Smooth muscle cell (in vitro differentiated cells): ENCODE measurements around the gene KCNQ1. TPM values are rescaled to one million over a fixed set of nuclear protein-coding genes. Genes with fewer than 3 reads are reported as not detected.

ENCODE experiments used
- DNase-seq: peaks from one replicate; lab custom pipeline; 2025; ENCODE audit not compliant: unreplicated experiment; lab: John Stamatoyannopoulos, UW
- H2AFZ ChIP-seq: fragments of 200-600 bp; sonication (generic); 2 replicates; pipeline ENCODE4 v1.6.0; 2016; ENCODE audit warnings: antibody characterized with exemption, low read depth, mild to moderate bottlenecking
- H3F3A ChIP-seq: fragments of 200-600 bp; sonication (generic); 2 replicates; pipeline ENCODE4 v1.6.0; 2017; ENCODE audit warnings: antibody characterized with exemption, low read depth
- H3K27ac ChIP-seq: fragments of 200-600 bp; sonication (generic); 2 replicates; pipeline ENCODE4 v1.5.1; 2016; ENCODE audit warnings: low read depth, mild to moderate bottlenecking
- H3K27me3 ChIP-seq: fragments of 200-600 bp; sonication (generic); 2 replicates; pipeline ENCODE4 v1.6.1; 2016; ENCODE audit warnings: low read depth, mild to moderate bottlenecking
- H3K36me3 ChIP-seq: fragments of 200-600 bp; sonication (generic); 2 replicates; pipeline ENCODE4 v1.5.1; 2016; ENCODE audit warnings: low read depth
- H3K4me1 ChIP-seq: fragments of 200-600 bp; sonication (generic); 2 replicates; pipeline ENCODE4 v1.5.1; 2016; ENCODE audit warnings: low read depth
- H3K4me2 ChIP-seq: fragments of 200-600 bp; sonication (generic); 2 replicates; pipeline ENCODE4 v1.6.0; 2016; ENCODE audit warnings: mild to moderate bottlenecking
- H3K4me3 ChIP-seq: fragments of 200-600 bp; sonication (generic); 2 replicates; pipeline ENCODE4 v1.5.1; 2016; ENCODE audit warnings: mild to moderate bottlenecking
- H3K79me2 ChIP-seq: fragments of 200-600 bp; sonication (generic); 2 replicates; pipeline ENCODE4 v1.6.0; 2016; ENCODE audit warnings: low read depth, mild to moderate bottlenecking
- H3K9ac ChIP-seq: fragments of 200-600 bp; sonication (generic); 2 replicates; pipeline ENCODE4 v1.6.0; 2016; ENCODE audit warnings: low read depth
- H3K9me3 ChIP-seq: fragments of 200-600 bp; sonication (generic); replicated peaks from 2 replicates; pipeline ENCODE4 v1.5.1; 2016; ENCODE audit warnings: low read depth
- H4K20me1 ChIP-seq: fragments of 200-600 bp; sonication (generic); 2 replicates; pipeline ENCODE4 v1.6.0; 2016; ENCODE audit warnings: low read depth
- CTCF ChIP-seq: fragments of 200-600 bp; sonication (generic); IDR thresholded peaks from 2 replicates; pipeline ENCODE4 v1.5.1; 2017; ENCODE audit warnings: borderline replicate concordance, mild to moderate bottlenecking, antibody characterized with exemption; ENCODE audit not compliant: insufficient read depth, poor library complexity, severe bottlenecking
- WGBS: methylation state at CpG from one replicate; pipeline ENCODE4 v1.1.7; 2016; ENCODE audit warnings: low lambda C conversion rate; 5-methylcytosine and 5-hydroxymethylcytosine counted together
- polyA plus RNA-seq: library from polyadenylated mRNA; unstranded; fragments of >200 nt; fragmentation: Nextera tagmentation; extraction: Ambion mirVana; gene quantifications from 2 replicates; pipeline ENCODE4 v1.2.1, GENCODE V29; 2016
- total RNA-seq: library from RNA; depleted of rRNA; stranded (reverse); fragments of >200 nt; gene quantifications from 2 replicates; pipeline ENCODE4 v1.2.3, GENCODE V29; 2014

Gene KCNQ1
- total and polyA plus RNA-seq, 2 experiments from 2014 or later, result 1.3 to 2.3 TPM

DNA sequence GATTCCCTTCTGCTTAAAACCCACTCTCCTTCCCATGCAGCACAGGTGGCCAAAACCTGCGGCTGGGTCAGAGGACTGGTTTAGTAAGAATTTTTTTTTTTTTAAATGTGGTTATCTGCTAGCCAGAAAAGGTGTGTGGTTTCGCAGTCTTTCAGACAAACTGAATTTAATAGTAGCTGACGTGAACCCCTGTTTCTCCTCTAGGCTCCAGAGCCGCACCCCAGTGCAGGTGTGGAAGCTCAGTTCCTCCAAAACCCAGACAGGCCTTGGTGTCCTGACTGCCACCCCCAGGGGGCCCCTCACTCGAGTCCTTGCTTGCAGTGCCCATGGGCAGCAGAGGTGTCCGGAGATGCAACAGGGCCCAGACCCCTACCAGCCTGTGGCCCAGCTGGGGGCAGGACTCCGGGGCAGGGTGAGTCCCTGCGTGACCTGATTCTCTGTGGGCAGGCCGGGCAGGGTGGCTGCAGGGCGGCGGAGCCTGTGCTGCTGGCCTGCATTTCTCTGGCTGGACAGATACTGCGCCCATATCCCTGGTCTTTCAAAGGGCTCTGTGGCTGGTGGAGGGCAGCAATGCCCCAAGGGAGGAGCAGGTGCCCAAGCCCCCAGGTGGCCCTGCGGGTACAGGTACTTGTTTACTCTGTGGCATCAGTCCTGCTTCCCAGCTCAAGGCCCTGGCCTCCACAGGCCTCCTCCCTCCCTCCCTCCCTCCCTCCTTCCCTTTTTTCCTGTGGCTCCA lies 15.2 kb downstream of the KCNQ1 start:
- 84% methylated on average over 13 of the region's 13 CpGs for WGBS
- Histone ChIP-seq H3K9ac (no peak overlapping the region), H3K79me2 (no peaks in the 10 kb centered on the region), H3K4me1 (no peaks in the 10 kb centered on the region), H3K4me3 (no peak overlapping the region), H4K20me1 (no peaks in the 10 kb centered on the region), H3K27me3 (peaks cover 8% of the 10 kb centered on the region), H3K4me2 (no peak overlapping the region), H3F3A (no peaks in the 10 kb centered on the region), H3K36me3 (no peaks in the 10 kb centered on the region), H2AFZ (no peak overlapping the region), H3K9me3 (no peaks in the 10 kb centered on the region), H3K27ac (no peak overlapping the region)
- TF ChIP-seq CTCF, result no peak
- DNase-seq, result no peak

DNA sequence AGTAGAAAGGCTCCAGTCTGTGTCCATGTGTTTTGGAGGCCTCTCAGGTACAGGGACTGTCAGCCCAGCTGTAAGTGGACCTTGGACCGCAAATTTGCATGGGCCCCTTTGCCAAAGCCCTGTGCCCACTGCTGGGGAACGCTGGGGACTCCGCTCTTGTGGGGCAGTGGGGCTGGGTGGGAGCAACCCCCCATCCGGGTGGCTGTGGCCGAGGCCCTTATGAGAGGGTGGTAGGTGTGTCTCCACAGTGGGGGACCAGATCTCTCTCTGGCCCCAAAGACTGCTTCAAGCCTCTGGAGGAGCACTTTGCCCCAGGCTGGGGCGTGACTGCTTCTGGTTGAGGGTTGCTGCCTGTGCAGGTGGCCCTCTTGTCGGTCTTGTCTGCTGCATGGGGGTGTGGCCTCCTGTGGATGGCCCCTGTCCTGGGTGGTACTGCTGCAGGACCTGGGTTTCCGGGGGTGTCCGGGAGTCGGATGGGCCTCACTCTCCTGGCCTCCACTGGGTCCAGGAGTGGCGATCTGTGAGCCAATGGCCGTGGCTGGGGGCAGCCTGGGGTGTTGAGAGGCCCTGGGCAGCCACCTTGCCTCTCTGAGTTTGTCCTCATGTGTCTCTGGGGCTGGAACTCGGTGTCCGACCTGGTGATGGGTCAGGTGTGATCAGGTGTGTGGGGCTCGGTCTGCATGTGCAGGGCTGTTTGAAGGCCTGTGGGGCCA lies 15.9 kb downstream of the KCNQ1 start:
- Histone ChIP-seq H3K4me1 (no peaks in the 10 kb centered on the region), H3K9me3 (no peaks in the 10 kb centered on the region), H3K4me3 (no peak overlapping the region), H3K79me2 (no peaks in the 10 kb centered on the region), H3K36me3 (no peaks in the 10 kb centered on the region), H2AFZ (no peak overlapping the region), H3K9ac (no peak overlapping the region), H3F3A (no peaks in the 10 kb centered on the region), H3K27me3 (peaks cover 8% of the 10 kb centered on the region), H3K27ac (no peak overlapping the region), H4K20me1 (no peaks in the 10 kb centered on the region), H3K4me2 (peak overlapping the region; percentile 28)
- no peak for DNase-seq
- no peak for TF ChIP-seq CTCF
- WGBS, result 83% methylated on average over 14 of the region's 15 CpGs

DNA sequence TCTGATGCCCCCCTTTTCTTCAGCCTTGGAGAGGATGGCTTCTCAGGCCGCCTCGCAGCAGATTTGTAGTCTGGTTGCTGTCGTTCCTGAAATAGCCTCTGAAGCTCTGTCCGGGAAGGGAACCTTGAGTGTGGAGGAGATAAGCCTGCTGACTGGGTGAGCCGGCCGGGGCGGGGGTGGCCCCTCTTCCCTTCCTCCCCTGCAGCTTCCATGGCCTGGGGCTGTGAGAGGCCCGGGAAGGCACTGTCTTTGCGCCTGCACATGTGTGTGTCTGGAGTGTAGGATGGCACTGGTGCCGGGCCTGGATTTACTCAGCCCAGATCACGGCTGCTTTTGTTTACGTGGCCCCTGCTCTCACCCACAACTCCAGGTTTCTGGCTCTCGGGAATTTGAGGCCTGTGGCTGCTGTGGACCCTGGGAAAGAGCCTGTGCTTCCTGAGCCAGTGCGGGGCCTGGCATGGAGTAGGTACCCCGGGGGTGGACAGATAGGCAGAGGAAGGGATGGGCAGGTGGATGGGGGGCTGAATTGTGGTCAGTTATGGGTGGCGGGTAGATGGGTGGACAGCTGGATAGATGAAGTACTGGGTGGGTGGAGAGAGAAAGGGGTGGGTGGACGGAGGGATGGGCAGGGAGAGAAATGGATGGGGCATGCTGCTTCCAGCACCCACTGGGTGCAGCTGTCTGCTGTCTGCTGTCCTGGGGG lies 16.6 kb downstream of the KCNQ1 start:
- 42% methylated on average over 16 of the region's 17 CpGs for WGBS

More for the DNA sequence above, 16.6 kb downstream of the KCNQ1 start:
- DNase-seq, result no peak
- H3K79me2 ChIP-seq, result no peaks in the 10 kb centered on the region
- H3K27ac ChIP-seq, result no peak overlapping the region
- H3K4me2 ChIP-seq, result peak overlapping the region; percentile 28
- no peak overlapping the region for H2AFZ ChIP-seq
- no peak for TF ChIP-seq CTCF
- no peaks in the 10 kb centered on the region for H3K9me3 ChIP-seq
- H3K27me3 ChIP-seq, result peaks cover 8% of the 10 kb centered on the region
- no peak overlapping the region for H3K4me3 ChIP-seq
- no peak overlapping the region for H3K9ac ChIP-seq
- no peaks in the 10 kb centered on the region for H3K36me3 ChIP-seq
- no peaks in the 10 kb centered on the region for H4K20me1 ChIP-seq
- H3K4me1 ChIP-seq, result no peaks in the 10 kb centered on the region
- no peaks in the 10 kb centered on the region for H3F3A ChIP-seq
